HT-29 (cell line): ENCODE measurements around the gene ANAPC2. TPM values are rescaled to one million over a fixed set of nuclear protein-coding genes. Genes with fewer than 3 reads are reported as not detected.
A peak's percentile ranks its signal among the peaks of the same experiment; 100 is the strongest.
"Not testable (repeated sequence)": the region's sequence is repeated elsewhere in the genome, so short reads cannot be mapped to it uniquely, and the experiment has no call there.

Experiments used
- DNase-seq: peaks from one replicate; pipeline ENCODE4 v3.0.0-alpha.2; 2015; ENCODE audit warnings: low spot score
- total RNA-seq: library from RNA; depleted of rRNA; stranded (reverse); fragments of >200 nt; shearing (Covaris generic); gene quantifications from 2 replicates; pipeline ENCODE4 v1.2.3, GENCODE V29; 2014

ANAPC2 gene
- total RNA-seq, 1 experiment from 2014 or later, result 64.0 TPM

DNA sequence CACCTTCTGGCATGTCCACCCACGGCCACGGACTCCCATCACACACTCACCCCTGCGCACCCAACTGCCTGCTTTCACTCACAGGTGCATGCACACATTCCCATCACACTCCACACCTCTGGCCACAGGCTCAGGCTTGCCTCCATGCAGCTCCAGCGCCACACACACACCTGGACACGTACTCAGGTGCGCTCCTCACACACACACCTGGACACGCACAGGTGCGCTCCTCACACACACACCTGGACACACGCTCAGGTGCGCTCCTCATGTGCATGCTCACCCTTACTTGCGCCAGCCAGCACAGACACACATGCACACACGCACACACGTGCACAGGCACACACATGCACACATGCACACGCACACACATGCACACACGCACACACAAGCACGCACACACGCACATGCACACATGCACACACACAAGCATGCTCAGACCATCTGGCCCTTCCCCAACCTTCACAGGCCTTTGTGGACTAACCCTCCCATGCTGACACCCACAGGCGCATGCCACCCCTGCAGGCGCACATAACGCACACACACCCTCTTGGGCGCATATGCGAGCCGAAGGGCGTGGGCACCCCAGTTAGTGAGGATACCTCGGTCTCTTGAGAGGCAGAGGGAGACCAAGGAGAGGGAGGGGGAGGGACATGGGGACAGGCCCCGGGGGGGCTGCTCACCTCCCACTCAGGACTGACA lies 41.1 kb downstream of the ANAPC2 start:
- no peak for DNase-seq

DNA sequence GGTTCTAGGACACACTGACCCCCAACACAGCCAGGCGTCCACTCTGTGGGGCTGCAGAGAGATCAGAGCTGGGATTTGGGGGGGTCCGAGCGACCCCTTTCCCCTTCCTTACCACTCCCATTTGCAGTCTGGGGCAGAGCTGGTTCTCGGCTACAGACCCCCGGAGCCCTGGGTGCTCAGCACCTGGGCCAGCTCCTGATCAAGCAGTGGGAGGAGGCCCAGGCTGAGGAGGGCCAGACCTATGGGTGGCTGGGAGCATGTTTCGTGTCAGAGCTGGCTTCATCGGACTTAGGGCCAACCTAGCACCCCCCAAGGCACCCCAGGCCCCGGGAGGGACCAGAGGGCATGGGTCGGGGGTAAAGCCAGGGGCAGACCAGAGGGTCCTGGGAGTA lies 41.8 kb downstream of the ANAPC2 start:
- DNase-seq, result no peak

DNA sequence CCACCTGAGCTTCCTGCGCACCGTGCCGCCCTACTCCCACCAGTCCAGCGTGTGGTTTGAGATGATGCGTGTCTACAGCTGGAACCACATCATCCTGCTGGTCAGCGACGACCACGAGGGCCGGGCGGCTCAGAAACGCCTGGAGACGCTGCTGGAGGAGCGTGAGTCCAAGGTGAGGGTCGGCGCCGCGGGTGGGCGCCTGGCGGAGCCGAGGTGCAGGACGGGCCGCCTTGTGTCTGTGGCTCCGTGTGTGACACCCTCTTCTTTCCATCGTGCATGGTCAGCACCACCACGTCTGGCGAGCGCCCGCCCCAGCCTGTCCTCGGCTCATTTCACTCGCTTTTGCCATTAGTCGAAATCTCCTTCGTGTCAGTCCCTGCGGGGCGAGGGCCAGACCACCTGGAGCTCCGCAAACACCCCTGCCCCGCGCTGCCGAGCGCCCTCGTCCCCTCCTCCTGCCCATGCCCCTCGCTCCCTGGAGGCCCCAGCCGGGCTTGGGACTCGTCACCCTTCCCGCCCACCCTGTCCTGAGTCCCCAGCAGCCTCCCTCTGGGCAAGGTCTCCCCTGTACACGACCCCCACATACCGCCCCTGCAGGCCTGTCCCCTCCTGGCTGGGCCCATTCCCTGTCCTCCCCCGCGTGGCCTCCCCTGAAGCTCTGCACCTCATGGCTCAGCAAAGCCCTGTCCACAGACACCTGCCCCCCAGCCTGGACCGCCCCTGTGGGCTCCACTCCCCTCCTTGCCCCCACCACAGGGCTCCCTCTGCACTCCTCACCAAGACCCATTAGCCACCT lies 42.4 kb downstream of the ANAPC2 start:
- DNase-seq, result no peak

DNA sequence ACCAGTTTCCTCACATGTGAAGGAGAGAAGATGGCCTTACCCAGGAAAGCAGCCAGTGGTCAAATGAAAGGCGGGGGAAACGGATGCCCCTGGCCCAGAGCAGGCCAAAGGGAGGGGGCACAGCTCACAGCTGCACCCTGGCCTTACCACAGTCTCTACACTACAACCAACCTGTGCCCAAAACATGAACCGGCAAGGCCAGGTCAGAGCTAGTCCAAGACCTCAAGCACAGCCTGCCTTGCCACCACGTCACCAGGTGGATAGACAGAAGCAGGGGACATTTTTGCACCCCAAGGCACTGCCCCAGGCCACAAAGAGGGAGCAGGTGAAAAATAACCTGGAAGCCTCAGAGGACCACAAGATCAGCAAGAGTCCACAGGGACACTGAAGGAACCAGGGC lies 44.9 kb downstream of the ANAPC2 start:
- no peak for DNase-seq

DNA sequence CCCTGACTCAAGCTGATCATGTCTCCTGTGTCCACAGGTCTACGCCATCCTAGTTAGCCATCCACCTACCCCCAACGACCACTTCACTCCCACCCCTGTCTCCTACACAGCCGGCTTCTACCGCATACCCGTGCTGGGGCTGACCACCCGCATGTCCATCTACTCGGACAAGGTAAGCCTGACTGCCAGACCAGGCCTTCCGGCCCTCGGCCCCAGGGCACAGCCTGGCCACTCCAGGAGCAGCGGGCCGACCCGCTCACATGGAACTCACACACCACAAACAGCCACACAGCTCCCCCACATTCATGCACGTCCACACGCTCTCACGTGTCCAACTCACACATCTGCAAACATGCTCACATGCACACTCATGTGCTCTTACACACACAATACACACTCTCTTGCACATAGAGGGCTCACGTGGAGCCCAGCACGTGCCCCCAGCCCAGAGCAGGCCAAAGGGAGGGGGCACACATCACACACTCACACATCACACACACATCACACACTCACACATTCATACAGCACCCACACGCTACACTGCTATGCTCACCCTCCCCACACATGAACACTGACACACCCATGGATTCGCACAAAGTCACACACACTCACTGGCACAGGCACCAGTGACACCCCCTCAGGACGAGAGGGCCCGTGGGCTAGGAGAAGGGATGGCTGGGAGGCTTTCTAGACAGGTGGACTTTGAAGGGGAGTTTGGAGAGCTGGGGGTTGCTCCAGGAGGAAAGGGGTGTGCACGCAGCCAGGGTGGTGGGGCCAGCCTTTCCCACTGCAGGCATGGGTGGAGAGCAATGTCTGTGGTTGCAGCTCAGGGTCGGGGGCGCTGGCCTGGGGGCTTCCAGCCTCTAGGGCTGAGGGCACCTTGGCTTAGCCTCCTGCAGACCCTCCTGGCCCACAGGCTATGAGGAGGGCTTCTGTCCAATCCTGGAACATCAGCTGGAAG lies 46.1 kb downstream of the ANAPC2 start:
- DNase-seq, result no peak

DNA sequence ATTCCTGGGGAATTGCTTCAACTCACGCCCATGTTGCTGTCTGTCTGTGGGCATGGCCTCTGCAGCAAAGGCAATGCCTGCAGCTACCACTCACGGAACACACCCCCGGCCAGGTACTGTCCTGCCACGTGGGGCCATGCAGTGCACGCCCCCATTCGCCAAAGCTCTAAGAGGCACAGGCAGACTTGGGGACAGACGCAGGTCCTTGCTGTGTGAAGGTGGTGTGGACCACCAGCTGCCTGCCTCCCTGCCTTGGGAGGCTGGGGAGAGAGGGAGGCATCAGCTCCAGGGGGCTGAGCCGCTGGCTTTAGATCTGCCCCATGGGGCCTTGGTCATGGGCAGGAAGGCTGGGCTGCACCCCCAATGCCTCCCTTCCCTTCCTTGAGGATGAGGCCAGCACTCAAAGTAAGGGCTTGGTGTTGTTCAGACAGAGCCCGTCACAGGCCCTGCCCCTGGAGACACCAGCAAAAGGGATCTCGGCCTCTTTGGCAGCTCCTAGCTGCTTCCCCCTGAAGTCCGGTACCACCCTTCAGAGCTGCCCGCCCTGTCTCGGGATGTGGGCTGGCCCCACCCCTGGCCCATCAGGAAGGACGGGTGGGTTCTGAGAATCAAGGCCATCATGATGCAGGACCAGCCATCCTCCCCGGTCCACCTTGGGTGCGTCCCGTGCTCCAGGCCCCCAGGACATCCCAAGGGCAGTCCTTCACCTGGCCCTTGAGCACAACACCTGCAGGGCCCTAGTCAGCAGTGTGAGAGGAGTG lies 47.1 kb downstream of the ANAPC2 start:
- DNase-seq, result no peak

DNA sequence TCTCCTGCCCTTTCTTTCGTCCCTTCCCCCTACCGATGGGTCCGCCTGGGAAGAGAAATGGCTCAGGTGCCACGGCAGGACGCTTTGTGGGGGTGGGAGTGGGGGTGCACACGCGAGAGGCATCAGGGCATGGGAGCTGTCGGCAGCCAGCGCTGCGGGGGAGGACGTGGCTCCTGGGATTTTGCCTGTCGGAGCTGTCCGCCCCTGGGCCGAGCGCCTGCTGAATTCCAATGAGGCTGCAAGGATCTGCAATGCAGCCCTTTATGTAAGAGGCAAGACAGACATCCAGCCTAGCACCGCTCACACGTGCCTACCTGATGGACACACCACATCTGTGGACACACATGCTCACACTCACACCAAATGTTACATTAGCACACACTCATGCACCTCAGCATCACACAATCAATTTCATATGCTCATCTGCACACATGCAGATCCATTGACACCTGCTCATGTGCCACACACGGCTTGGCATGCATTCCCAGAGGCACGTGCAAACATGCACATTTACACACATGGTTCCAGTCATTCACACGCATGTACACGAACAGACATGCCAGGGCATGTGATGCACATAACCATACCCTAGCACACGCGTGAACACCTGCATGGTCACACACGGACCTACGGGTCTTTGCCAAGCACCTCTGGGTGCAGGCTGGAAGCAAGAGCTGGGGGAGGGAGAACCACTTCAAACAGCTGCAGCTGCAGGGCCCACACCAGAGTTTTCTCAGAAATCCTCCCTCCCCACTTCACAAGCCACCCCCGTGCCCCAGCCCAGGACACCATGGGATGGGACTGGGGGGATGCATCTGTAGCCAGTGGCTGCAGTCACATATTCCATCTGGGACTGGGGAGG lies 48.0 kb downstream of the ANAPC2 start:
- no peak for DNase-seq

DNA sequence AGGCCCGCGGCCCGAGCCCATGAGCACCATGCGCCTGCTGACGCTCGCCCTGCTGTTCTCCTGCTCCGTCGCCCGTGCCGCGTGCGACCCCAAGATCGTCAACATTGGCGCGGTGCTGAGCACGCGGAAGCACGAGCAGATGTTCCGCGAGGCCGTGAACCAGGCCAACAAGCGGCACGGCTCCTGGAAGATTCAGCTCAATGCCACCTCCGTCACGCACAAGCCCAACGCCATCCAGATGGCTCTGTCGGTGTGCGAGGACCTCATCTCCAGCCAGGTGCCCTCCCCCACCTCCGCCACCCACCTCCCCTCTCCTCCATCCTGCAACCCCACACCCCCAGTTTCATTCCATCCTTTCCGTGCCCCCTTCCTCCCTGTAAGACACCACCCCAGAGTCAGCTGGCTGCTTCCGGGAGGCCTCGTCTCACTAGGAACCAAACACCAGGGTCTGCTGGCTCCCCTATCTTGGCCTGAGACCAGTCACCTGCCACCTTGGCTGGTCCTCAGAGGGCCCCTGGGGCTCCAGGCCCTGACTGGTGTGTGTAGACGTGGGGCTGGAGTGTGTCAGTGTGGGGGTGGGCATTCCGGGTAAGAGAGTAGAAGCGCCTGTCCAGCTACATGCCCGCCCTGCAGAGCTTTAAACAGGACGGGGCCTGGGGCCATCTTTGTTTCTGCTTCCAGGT lies 48.8 kb downstream of the ANAPC2 start:
- DNase-seq, result no peak

DNA sequence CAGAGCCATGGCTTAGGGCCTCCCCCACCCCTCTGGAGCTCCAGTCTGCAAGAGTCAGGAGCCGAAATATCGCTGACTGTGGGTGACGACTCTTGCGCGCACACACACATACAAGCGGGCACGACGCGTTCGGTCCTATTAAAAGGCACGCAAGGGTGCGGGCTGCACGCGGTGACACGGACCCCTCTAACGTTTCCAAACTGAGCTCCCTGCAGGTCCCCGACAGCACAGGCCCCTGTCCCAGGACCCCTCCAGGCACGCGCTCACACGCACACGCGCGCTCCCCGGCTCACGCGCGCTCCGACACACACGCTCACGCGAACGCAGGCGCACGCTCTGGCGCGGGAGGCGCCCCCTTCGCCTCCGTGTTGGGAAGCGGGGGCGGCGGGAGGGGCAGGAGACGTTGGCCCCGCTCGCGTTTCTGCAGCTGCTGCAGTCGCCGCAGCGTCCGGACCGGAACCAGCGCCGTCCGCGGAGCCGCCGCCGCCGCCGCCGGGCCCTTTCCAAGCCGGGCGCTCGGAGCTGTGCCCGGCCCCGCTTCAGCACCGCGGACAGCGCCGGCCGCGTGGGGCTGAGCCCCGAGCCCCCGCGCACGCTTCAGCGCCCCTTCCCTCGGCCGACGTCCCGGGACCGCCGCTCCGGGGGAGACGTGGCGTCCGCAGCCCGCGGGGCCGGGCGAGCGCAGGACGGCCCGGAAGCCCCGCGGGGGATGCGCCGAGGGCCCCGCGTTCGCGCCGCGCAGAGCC lies 49.5 kb downstream of the ANAPC2 start, which contains the start of gene GRIN1:
Gene GRIN1, plus strand, starts transcription at position 433 of the 746 bp plus-strand sequence. CDS start 333 bp downstream, outside the sequence.
- DNase-seq, result no peak

DNA sequence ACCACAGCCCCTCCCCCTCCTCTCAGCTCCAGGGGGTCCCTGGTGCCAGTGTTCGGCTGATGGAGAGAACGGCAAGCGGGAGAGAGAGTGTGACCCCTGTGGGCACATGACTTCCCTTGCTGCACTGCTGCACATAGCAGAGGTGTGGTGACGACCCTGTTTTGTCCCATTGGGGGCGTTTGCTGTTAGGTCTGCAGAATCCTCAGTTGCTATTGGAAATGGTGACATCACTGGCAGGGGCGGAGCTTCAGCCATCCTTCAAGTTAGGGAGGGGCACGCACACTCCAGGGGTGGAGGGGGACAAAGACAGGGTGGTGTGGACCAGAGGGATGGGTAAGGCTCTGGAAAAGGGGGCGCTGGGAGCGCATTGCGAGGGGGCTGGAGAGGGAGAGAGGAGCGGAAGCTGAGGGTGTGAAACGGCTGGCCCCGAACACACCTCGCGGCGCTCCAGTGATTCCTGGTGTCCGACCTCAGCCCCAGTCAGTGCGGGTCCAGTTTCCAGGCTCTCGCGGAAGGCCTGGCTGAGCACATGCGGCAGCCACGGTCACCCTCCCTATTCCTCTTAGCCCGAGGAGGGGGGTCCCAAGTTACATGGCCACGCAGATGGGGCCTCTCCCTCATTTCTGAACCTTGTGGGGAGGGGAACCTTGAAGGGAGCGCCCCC lies 50.2 kb downstream of the ANAPC2 start:
- no peak for DNase-seq

DNA sequence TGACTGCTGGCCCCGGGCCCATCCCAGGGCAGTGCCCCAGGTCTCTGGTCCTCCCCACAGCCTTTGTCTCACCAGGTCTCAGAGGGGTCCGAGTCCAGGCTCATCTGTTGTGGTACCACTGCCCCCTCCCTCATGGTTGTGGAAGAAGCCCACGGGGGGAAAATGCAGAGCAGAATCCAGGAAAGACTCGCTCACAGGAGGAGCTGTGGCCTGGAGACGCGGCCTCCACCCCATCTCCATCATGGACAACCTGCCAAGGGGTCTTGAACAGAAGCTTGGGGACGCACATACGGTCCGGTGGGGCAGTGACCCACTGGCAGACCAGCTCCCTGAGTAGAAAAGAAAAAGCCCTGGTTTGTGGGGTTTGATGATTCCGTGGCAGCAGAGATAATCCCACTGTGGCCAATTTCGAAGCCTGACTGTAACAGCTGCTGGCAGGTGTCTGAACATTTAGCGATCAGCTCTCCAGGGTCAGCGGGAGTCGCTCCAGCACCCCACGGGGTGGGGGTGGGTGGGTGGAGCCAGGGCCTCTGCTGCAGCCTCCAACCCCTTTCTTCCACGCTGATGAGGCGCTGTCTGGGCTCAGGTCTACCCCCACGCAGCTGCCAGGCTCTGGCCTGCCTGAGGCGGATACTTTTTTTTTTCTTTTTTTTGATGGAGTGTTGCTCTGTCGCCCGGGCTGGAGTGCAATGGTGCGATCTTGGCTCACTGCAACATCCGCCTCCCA lies 51.3 kb downstream of the ANAPC2 start:
- DNase-seq, result no peak

DNA sequence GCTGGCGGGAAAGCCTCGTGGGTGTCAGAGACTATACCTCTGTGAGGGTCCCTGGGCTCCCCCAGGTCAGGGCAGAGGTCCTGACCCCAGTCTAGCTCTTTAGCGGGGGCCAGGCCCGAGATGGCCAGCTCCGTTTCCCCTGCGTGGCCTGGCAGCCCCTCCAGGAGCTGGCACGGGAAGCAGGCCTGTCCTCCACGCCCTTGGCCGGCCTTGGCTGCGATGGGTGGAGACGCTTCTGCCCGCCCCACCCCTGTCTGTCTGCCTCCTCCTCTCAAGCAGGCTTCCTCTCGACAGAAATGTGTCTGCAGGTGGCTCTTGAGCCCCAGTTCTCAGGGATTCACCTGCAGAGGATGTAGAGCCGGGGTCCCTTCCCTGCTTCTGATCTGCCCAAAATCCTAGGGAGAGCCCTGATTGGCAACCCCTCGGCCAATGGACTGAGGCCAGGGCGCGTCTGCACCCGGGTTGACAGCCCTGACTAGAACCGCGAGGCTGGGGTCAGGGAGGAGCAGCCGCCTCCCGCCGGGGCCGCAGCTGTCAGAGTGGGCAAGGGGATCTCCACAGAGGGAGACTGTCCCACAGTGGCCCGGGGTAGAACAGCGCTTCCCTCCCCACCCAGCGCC lies 52.0 kb downstream of the ANAPC2 start:
- no peak for DNase-seq

DNA sequence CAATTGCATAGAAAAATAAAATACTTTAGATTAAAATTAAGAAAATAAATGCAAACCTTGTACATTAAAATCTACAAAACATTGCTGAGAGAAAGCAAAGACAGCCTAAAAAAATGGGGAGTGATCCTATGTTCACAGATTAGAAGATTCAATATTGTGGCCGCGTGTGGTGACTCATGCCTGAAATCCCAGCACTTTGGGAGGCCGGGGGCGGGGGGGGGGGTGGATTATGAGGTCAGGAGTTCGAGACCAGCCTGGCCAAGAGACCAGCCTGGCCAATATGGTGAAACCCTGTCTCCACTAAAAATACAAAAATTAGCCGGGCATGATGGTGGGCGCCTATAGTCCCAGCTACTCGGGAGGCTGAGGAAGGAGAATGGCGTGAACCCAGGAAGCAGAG lies 53.2 kb downstream of the ANAPC2 start:
- DNase-seq, result not testable (repeated sequence)

DNA sequence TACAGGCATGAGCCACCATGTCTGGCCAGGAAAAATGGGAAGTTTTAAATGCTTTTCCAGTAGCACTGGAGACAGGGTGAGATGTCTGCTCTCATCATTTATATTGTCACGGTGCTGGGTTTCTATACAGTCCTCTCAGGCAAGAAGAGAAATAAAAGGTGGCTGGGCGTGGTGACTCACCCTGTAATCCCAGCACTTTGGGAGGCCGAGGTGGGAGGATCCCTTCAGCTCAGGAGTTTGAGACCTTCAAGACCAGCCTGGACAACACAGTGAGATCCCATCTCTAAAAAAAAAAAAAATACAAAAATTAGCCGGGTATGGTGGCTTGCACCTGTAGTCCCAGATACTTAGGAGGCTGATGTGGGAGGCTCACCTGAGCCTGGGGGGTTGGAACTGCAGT lies 54.2 kb downstream of the ANAPC2 start:
- DNase-seq, result no peak

DNA sequence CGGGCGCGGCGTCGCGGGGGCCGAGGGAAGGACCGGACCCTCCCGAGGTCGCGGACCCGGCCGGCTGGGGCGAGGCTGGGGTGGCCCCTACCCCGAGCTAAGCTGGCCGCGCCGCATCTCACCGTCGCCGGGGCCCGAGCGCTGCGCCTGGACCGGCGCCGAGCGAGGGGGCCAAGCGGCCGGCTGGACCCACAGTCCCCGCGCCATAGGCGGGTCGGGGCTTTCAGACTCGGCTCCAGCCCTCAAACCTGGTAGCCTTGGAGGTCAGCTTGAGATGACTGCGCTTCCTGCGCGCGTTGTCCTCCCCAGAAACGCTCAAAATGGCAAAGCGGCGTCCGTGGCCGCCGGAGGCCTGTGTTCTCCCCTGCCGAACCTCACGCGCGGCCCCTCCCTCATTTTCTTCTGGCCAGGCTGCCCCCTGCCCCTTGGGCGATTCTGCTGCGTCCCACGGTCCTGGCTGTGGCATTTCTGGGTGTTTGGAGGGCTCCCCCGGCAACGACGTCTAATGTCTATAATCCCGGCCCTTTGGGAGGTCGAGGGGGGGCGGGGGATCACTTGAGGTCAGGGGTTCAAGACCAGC lies 58.1 kb downstream of the ANAPC2 start:
- DNase-seq, result no peak

DNA sequence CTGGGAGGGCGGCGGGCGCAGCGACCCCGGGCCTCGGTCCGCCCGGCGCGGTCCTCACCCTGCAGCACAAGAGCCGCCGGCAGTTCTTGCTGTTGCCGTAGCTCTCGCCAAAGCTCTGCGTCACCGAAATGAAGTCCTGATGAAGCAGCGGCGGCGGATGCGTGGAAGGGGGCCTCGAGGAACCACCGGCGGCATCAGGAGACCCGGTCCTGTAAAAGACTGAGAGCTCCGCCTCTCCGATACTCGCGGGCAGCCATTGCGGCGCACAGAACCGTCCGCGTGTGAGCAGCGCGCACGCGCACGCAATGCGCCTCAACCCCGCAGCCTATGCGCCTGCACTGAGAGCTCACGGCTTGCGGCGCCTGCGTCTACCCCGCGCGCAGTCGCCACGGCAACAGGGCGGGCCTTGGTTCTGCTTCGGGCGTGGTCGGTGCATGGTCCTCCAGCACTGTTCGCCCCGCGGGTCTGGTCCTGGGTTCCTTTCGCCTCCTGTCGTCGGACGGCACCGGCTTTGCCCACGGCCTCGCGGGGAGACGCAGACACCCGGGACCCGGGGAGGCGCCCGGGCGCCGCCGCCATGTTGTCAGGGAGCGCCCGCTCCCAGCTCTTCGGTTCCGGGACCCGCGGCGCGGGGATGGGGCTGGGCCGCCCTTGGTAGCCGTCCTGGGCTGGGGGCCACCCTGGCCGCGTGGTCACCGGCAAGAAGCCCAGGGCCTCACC lies 58.7 kb downstream of the ANAPC2 start:
- DNase-seq, result peak; percentile 85
